Bronchial smooth muscle cell (primary cell): Measurements from ENCODE around the gene ELOVL7. TPM values are rescaled to one million over a fixed set of nuclear protein-coding genes. Genes with fewer than 3 reads are reported as not detected.

Experiments used
- total RNA-seq: library from RNA; depleted of rRNA; stranded (reverse); fragments of >200 nt; gene quantifications from 2 replicates; pipeline ENCODE4 v1.2.1, GENCODE V29; 2014

ELOVL7 gene
- under 0.01 and 0.09 TPM in 2 replicates for total RNA-seq

DNA sequence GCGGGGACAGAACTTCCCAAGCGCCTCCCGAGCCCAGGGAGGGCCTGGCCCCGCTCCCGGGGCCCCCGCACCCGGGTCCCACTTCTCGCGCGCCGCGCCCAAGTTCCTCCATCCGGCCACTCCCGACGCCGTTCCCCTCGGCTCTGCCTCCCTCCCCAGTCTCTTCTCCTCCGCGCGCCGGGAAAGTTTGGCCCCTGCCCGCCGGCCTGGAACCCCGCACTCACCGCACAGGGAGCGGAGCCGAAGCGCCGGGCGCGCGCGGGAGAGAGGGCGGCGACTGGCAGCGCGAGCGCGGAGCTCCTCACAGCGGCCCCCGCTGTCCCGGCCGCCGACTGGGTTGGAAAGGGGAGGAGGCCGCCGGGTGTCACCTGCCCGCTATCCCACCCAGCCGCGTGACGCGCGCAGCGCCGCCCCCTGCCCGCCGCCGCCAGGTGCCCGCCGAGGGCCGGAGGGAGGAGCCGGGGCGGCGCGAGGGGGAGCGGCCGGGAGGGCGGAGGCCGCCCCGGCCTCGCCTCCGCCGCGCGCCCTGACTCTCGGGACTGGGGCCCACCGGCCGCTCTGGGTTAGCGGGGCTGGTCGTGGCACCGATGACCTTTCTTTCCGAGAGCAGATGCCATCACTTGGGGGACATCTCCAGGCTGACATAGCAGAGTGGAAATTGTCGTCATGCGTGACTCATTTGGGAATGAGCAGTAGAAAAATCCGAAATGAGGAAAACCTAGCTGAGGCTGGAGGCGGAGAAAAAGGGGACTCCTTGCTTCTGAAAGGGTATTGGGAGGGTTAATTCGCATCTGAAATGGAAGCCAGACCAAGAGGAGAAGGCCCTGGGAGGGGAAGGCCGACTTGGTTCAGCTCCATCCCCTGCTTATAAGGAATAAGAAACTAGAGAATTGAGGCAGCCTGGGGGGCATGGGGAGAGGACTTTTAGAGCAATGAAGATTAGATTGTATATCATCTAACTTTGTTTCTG is at the start of gene ELOVL7:
Gene ELOVL7 (minus strand): TSS at position 334 of the 970 bp plus-strand sequence. CDS start 56,872 bp downstream, outside the sequence.

Other genes with a start within 250 kb of the ELOVL7 start
- gene DEPDC1B, start 144.1 kb downstream of the ELOVL7 start, total RNA-seq: 1.0 and 1.1 TPM in 2 replicates
- gene ERCC8, start 100.8 kb upstream of the ELOVL7 start, total RNA-seq: 12.3 and 13.6 TPM in 2 replicates
- gene NDUFAF2, start 100.9 kb upstream of the ELOVL7 start, total RNA-seq: 15.8 and 23.2 TPM in 2 replicates